GM18868 (cell line): ENCODE results near the gene ARRDC2.

Experiments used
- ATAC-seq: cut with Tn5 transposase; IDR thresholded peaks from one replicate; pipeline ENCODE4 v1.9.1; 2021; ENCODE audit warnings: mild to moderate bottlenecking, moderate library complexity; ENCODE audit not compliant: unreplicated experiment

ARRDC2 gene

GRCh38 chr19:18057557-18057956, 49.6 kb downstream of the ARRDC2 start:
- ATAC-seq, result no peak

GRCh38 chr19:18058208-18059009, 50.4 kb downstream of the ARRDC2 start:
- ATAC-seq, result no peak

DNA sequence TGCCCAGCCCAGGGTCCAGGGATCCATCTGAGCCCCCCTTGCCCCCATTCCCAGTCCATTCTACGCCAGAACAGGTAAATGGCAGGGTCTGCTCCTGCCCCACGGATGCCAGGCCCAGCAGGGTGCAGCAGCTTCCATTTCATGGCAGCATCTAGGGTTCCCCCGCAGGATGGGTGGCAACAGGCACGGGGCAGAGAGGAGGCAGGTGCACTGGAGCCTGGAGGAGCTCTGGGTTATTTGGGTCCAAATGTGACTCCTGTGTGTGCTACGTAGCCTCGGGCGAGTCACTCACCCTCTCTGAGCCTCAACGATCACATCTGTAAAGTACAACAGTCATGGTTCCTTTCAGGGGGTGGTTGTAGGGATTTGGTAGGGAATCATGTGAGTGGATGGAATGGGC, 51.3 kb downstream of the ARRDC2 start:
- no peak for ATAC-seq

- no peak for ATAC-seq
These were observed 51.9 kb downstream of the ARRDC2 start for GRCh38 chr19:18059902-18060301.

- ATAC-seq, result no peak
These were observed 52.5 kb downstream of the ARRDC2 start for GRCh38 chr19:18060472-18060871.

DNA sequence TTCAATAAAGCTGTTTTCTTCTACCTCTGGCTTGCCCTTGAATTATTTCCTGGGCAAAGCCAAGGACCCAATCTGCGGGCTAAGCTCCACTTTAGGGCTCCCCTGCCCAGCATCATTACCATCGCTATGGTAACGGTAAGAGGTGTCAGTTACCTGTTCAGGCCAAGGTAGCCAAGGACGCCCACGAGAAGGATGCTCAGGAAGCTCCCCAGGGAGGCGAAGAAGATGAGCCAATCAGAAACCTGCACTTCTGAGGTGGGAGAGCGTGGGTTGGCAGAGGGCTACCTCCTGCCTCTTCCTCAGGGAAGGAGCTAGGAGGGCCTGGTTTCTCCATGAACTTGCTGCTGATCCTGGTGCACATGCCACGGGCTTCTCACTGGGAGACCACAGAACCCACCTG, 54.1 kb downstream of the ARRDC2 start:
- ATAC-seq, result no peak

DNA sequence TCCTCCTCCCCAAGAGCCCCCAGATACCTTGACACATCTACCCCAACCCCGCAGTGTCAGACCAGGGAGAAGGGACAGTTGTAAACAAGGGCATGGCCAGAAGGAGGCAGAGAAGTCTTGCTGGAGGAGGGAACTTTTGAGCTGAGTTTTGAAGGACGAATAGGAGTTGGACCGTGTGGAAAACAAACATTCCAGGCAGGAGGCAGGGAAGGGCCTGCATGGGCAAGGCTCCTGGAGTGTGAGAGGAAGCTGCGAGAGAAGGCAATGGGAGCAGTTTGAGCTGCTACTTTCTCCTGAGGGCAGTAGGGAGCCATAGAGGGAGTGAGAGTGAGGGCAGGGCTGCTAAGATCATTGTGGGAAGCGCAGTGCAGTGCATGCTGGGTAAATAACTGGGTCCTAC, 55.5 kb downstream of the ARRDC2 start:
- ATAC-seq, result no peak
